Transverse colon (tissue), 4 donors: ENCODE results near the gene ZNF490.

Experiments
- CTCF ChIP-seq, 5 experiments: fragments of 200-600 bp in 3 of 5; fragments of 450-650 bp in 2 of 5; sonication (generic) in 3 of 5; IDR thresholded peaks; 1 replicate in 2 of 5; 2 replicates in 3 of 5; pipeline ENCODE4 v1.5.1; 2016 to 2017; ENCODE audit warnings: antibody characterized with exemption in 5 of 5, inconsistent platforms in 3 of 5, mild to moderate bottlenecking in 2 of 5, moderate library complexity in 1 of 5
- EP300 ChIP-seq: sonication (generic); formaldehyde crosslinking; IDR thresholded peaks from one replicate; pipeline ENCODE4 v1.6.1; 2017; ENCODE audit warnings: antibody characterized with exemption, low read depth
- POLR2A ChIP-seq: fragments of 450-650 bp; IDR thresholded peaks from one replicate; pipeline ENCODE4 v1.6.1; 2016; ENCODE audit warnings: antibody characterized with exemption, mild to moderate bottlenecking, moderate library complexity
- POLR2AphosphoS5 ChIP-seq, 3 donors: sonication (generic); formaldehyde crosslinking; IDR thresholded peaks; one replicate each; pipeline ENCODE4 v1.6.1; 2016; ENCODE audit warnings: antibody characterized with exemption in 3 of 3

- TF ChIP-seq CTCF (IDR thresholded peaks at IDR 0.05) (no peak), POLR2A (no peak), EP300 (no peak), POLR2AphosphoS5 (IDR thresholded peaks at IDR 0.05) (no peak)
These were observed 12.9 kb upstream of the ZNF490 start for GRCh38 chr19:12623361-12624031.
